ENCODE measurements around the gene MXD3. TPM values are rescaled to one million over a fixed set of nuclear protein-coding genes. Genes with fewer than 3 reads are reported as not detected.

MXD3 gene
- total RNA-seq, 1 donor from 2014 or later = 8.4 TPM

- DNase-seq (ENCODE audit: low spot score) = no peak
- H3K9me3 Mint-ChIP-seq (ENCODE audit: low read depth) = no peaks in the 10 kb centered on the region
- H3K27me3 Mint-ChIP-seq (ENCODE audit: low read depth) = no peaks in the 10 kb centered on the region
- peaks cover 29% of the 10 kb centered on the region for H3K36me3 Mint-ChIP-seq (ENCODE audit: low read depth)
- TF ChIP-seq, protein P1, sequence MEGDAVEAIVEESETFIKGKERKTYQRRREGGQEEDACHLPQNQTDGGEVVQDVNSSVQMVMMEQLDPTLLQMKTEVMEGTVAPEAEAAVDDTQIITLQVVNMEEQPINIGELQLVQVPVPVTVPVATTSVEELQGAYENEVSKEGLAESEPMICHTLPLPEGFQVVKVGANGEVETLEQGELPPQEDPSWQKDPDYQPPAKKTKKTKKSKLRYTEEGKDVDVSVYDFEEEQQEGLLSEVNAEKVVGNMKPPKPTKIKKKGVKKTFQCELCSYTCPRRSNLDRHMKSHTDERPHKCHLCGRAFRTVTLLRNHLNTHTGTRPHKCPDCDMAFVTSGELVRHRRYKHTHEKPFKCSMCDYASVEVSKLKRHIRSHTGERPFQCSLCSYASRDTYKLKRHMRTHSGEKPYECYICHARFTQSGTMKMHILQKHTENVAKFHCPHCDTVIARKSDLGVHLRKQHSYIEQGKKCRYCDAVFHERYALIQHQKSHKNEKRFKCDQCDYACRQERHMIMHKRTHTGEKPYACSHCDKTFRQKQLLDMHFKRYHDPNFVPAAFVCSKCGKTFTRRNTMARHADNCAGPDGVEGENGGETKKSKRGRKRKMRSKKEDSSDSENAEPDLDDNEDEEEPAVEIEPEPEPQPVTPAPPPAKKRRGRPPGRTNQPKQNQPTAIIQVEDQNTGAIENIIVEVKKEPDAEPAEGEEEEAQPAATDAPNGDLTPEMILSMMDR (IDR thresholded peaks at IDR 0.05) = peak; percentile 55
- no peak overlapping the region for H3K4me3 Mint-ChIP-seq (ENCODE audit: unreplicated experiment)
- no peak overlapping the region for H3K27ac Mint-ChIP-seq (ENCODE audit: unreplicated experiment)
- H3K4me1 Mint-ChIP-seq (ENCODE audit: low read depth) = no peaks in the 10 kb centered on the region
Measured at GRCh38 chr5:177336112-177336511, 24.4 kb upstream of the MXD3 start.

DNA sequence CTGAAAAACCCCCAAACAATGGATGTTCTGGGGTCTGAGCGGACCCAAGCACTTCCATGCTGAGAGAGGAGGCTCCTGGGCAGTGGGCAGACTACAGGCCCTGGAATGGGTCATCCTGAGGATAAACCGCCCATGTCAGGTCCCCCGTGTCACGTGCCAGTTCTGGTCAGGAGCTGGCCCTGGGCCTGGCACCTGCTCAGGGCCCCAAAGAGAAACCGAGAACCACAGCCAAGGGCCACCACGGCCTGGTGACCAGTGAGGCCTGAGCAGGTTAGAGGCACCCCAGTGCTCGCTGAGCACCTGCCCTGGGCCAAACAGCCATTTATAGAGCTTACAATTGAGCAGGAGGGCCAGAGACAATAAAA is 24.0 kb upstream of the MXD3 start:
- DNase-seq (ENCODE audit: low spot score) = no peak
- Mint-ChIP-seq H3K4me1 (ENCODE audit: low read depth) (no peaks in the 10 kb centered on the region), H3K9me3 (ENCODE audit: low read depth) (no peaks in the 10 kb centered on the region), H3K4me3 (ENCODE audit: unreplicated experiment) (no peak overlapping the region), H3K27me3 (ENCODE audit: low read depth) (no peaks in the 10 kb centered on the region), H3K27ac (ENCODE audit: unreplicated experiment) (no peak overlapping the region), H3K36me3 (ENCODE audit: low read depth) (peaks cover 30% of the 10 kb centered on the region)
- TF ChIP-seq, protein P1 (IDR thresholded peaks at IDR 0.05) = no peak

DNA sequence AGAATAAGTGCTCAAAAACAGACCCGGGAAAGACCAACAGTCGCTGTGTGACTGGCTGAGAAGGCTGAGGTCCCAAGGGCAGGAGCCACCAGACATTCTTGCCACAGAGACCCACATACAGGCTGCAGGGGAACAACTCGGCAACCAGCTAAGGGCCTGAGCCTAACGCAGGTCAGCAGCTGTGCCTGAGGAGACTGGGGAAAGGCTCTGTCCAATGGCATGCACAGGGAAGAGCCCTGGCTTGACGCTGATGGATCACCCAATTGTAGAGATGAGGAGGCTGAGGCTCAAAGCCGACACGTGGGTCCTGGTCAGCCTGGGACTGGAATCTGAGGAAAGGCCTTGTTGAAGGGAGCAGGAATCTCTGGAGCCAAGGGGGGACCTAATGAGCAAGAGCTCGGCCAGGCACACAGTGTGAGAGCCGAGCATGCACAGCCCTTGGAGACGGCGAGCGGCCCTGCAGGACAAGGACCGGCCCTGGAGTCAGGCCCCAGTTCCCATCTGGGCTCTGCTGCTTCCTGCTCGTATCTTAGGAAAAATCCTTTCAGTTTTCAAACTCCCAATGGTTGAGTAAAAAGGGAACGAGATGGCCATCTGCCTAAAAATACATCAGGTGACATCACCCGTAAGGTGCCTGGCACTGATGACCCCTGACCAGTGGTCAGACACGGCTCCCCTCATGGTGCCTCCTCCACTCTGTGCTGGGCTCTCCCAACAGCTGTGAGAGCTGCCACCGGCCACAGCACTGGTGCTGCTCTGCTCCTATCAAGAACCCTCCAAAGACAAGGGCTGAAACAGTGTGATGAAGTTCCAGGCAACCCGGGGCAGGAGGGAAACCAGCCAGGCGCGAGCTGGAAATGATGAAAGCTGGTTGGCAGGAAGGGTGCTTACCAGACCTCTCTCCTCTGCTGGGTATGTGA is 23.3 kb upstream of the MXD3 start:
- Mint-ChIP-seq H3K27me3 (ENCODE audit: low read depth) (no peaks in the 10 kb centered on the region), H3K27ac (ENCODE audit: unreplicated experiment) (no peak overlapping the region), H3K4me1 (ENCODE audit: low read depth) (no peaks in the 10 kb centered on the region), H3K4me3 (ENCODE audit: unreplicated experiment) (no peak overlapping the region), H3K9me3 (ENCODE audit: low read depth) (no peaks in the 10 kb centered on the region), H3K36me3 (ENCODE audit: low read depth) (peaks cover 33% of the 10 kb centered on the region)
- no peak for DNase-seq (ENCODE audit: low spot score)
- TF ChIP-seq, protein P1 (IDR thresholded peaks at IDR 0.05) = no peak

DNA sequence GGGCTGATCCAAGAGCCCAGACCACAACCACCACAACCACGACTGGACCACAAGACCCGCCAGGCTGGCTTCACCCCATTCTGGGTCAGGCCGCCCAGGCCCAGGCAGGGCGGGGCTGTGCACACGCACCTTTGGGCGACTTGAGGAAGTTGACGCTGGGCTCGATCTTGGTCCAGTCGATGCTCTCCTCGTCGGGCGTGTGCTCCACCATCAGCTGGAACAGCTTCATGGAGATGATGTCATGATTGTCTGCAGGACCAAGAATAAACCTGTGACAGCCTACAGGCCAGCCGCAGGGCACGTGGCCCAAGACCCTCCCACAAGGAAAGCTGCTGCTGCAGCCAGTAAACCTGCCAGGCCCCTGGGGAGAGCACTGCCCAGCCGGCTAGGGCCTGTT is 22.5 kb upstream of the MXD3 start:
- no peak for DNase-seq (ENCODE audit: low spot score)
- TF ChIP-seq, protein P1 (IDR thresholded peaks at IDR 0.05) = no peak
- no peak overlapping the region for H3K27ac Mint-ChIP-seq (ENCODE audit: unreplicated experiment)
- H3K36me3 Mint-ChIP-seq (ENCODE audit: low read depth) = peaks cover 31% of the 10 kb centered on the region
- no peaks in the 10 kb centered on the region for H3K27me3 Mint-ChIP-seq (ENCODE audit: low read depth)
- H3K4me3 Mint-ChIP-seq (ENCODE audit: unreplicated experiment) = no peak overlapping the region
- H3K9me3 Mint-ChIP-seq (ENCODE audit: low read depth) = no peaks in the 10 kb centered on the region
- no peaks in the 10 kb centered on the region for H3K4me1 Mint-ChIP-seq (ENCODE audit: low read depth)

GRCh38 chr5:177333420-177334154 is 21.9 kb upstream of the MXD3 start:
- Mint-ChIP-seq H3K4me3 (ENCODE audit: unreplicated experiment) (no peak overlapping the region), H3K27ac (ENCODE audit: unreplicated experiment) (no peak overlapping the region), H3K9me3 (ENCODE audit: low read depth) (no peaks in the 10 kb centered on the region), H3K36me3 (ENCODE audit: low read depth) (peaks cover 31% of the 10 kb centered on the region), H3K27me3 (ENCODE audit: low read depth) (no peaks in the 10 kb centered on the region), H3K4me1 (ENCODE audit: low read depth) (peaks cover 2% of the 10 kb centered on the region)
- DNase-seq (ENCODE audit: low spot score) = no peak
- TF ChIP-seq, protein P1 (IDR thresholded peaks at IDR 0.05) = no peak
